GM23338 (cell line): Measurements from ENCODE around the gene RXFP4. TPM values are rescaled to one million over a fixed set of nuclear protein-coding genes. Genes with fewer than 3 reads are reported as not detected.

Experiments used
- ATAC-seq: fragments of 200-7000 bp; cut with Tn5 transposase; 3 replicates; pipeline ENCODE4 v1.9.1; 2020
- DNase-seq: peaks from one replicate; pipeline ENCODE4 v3.0.0-alpha.2; 2015; ENCODE audit warnings: low spot score
- H2AFZ ChIP-seq: fragments of 200-600 bp; sonication (generic); 2 replicates; pipeline ENCODE4 v1.8.0; 2016; ENCODE audit warnings: antibody characterized with exemption, mild to moderate bottlenecking, moderate library complexity
- H3F3A ChIP-seq: fragments of 200-600 bp; sonication (generic); replicated peaks from 2 replicates; pipeline ENCODE4 v1.8.0; 2017; ENCODE audit warnings: antibody characterized with exemption, mixed run types, low read depth
- H3K27ac ChIP-seq: fragments of 200-600 bp; sonication (generic); 2 replicates; pipeline ENCODE4 v1.6.1; 2016; ENCODE audit warnings: low read depth
- H3K27me3 ChIP-seq: fragments of 200-600 bp; sonication (generic); 2 replicates; pipeline ENCODE4 v1.8.0; 2016; ENCODE audit warnings: mild to moderate bottlenecking, mixed run types, moderate library complexity; ENCODE audit not compliant: insufficient read depth
- H3K36me3 ChIP-seq: fragments of 200-600 bp; sonication (generic); 2 replicates; pipeline ENCODE4 v1.8.0; 2016; ENCODE audit warnings: mild to moderate bottlenecking; ENCODE audit not compliant: insufficient read depth
- H3K4me1 ChIP-seq: fragments of 200-600 bp; sonication (generic); 2 replicates; pipeline ENCODE4 v1.8.0; 2016; ENCODE audit warnings: mild to moderate bottlenecking, moderate library complexity; ENCODE audit not compliant: insufficient read depth
- H3K4me2 ChIP-seq: fragments of 200-600 bp; sonication (generic); 2 replicates; pipeline ENCODE4 v1.7.1; 2017; ENCODE audit warnings: mixed run types
- H3K4me3 ChIP-seq: fragments of 200-600 bp; sonication (generic); 2 replicates; pipeline ENCODE4 v1.6.1; 2016; ENCODE audit warnings: mixed run types
- H3K79me2 ChIP-seq: fragments of 200-600 bp; sonication (generic); replicated peaks from 2 replicates; pipeline ENCODE4 v1.8.0; 2017; ENCODE audit warnings: mild to moderate bottlenecking; ENCODE audit not compliant: insufficient read depth
- H3K9me2 ChIP-seq: fragments of 200-600 bp; sonication (generic); 2 replicates; pipeline ENCODE4 v1.8.0; 2017; ENCODE audit not compliant: insufficient read depth
- H4K20me1 ChIP-seq: fragments of 200-600 bp; sonication (generic); replicated peaks from 2 replicates; pipeline ENCODE4 v1.8.0; 2017; ENCODE audit warnings: mild to moderate bottlenecking; ENCODE audit not compliant: insufficient read depth
- H3K27ac Mint-ChIP-seq: 2 replicates; pipeline ENCODE4 v1.8.0; 2020; ENCODE audit warnings: inconsistent platforms, mild to moderate bottlenecking, moderate library complexity, mixed read lengths
- H3K27me3 Mint-ChIP-seq: 3 replicates; pipeline ENCODE4 v1.8.0; 2022; ENCODE audit warnings: low read depth, mild to moderate bottlenecking, moderate library complexity, mixed read lengths, inconsistent platforms; ENCODE audit not compliant: insufficient read depth, poor library complexity
- H3K36me3 Mint-ChIP-seq: 3 replicates; pipeline ENCODE4 v1.8.0; 2021; ENCODE audit warnings: low read depth, mild to moderate bottlenecking, inconsistent platforms, moderate library complexity, mixed read lengths
- H3K4me1 Mint-ChIP-seq: 3 replicates; pipeline ENCODE4 v1.8.0; 2020; ENCODE audit warnings: mild to moderate bottlenecking, inconsistent platforms, mixed read lengths
- H3K4me3 Mint-ChIP-seq: 3 replicates; pipeline ENCODE4 v1.8.0; 2021; ENCODE audit warnings: moderate library complexity, mild to moderate bottlenecking, inconsistent platforms, mixed read lengths
- H3K9me3 Mint-ChIP-seq: 3 replicates; pipeline ENCODE4 v1.8.0; 2020; ENCODE audit warnings: moderate library complexity, mild to moderate bottlenecking, inconsistent platforms, mixed read lengths
- EZH2 ChIP-seq: fragments of 200-600 bp; sonication (generic); IDR thresholded peaks from one replicate; pipeline ENCODE4 v1.8.0; 2017; ENCODE audit warnings: antibody characterized with exemption, mild to moderate bottlenecking, low read depth; ENCODE audit not compliant: unreplicated experiment
- JUNB ChIP-seq: IDR thresholded peaks from one replicate; pipeline ENCODE4 v1.6.1; 2016; ENCODE audit warnings: antibody characterized with exemption; ENCODE audit not compliant: unreplicated experiment
- NANOG ChIP-seq: IDR thresholded peaks from 2 replicates; pipeline ENCODE4 v1.6.1; 2016; ENCODE audit warnings: antibody characterized with exemption, borderline replicate concordance
- POLR2AphosphoS5 ChIP-seq: IDR thresholded peaks from 2 replicates; pipeline ENCODE4 v1.6.1; 2016; ENCODE audit warnings: antibody characterized with exemption, low read depth
- STAT1 ChIP-seq: IDR thresholded peaks from one replicate; pipeline ENCODE4 v1.6.1; 2016; ENCODE audit warnings: antibody characterized with exemption; ENCODE audit not compliant: unreplicated experiment
- ZNF114 ChIP-seq: fragments of 250-450 bp; sonication (Bioruptor Pico); IDR thresholded peaks from 2 replicates; pipeline ENCODE4 v1.5.0; 2020; ENCODE audit warnings: mild to moderate bottlenecking, moderate library complexity
- ZNF331 ChIP-seq: fragments of 250-450 bp; sonication (Bioruptor Pico); IDR thresholded peaks from 2 replicates; pipeline ENCODE4 v1.5.0; 2020; ENCODE audit warnings: low read depth, mild to moderate bottlenecking, moderate library complexity
- ZNF462 ChIP-seq: fragments of 250-450 bp; sonication (Bioruptor Pico); IDR thresholded peaks from 2 replicates; pipeline ENCODE4 v1.5.0; 2020; ENCODE audit warnings: mild to moderate bottlenecking, moderate library complexity
- polyA plus RNA-seq: library from polyadenylated mRNA; unstranded; fragments of >200 nt; fragmentation: Nextera tagmentation; extraction: Ambion mirVana; gene quantifications from 2 replicates; pipeline ENCODE4 v1.2.1, GENCODE V29; 2016
- total RNA-seq: library from RNA; depleted of rRNA; stranded (reverse); fragments of >200 nt; shearing (Covaris generic); gene quantifications from 2 replicates; pipeline ENCODE4 v1.2.3, GENCODE V29; 2014
- TF ChIP-seq, protein P1 (sequence below): IDR thresholded peaks from one replicate; pipeline ENCODE4 v1.6.1; 2018; ENCODE audit warnings: antibody characterized with exemption; ENCODE audit not compliant: unreplicated experiment
- TF ChIP-seq, protein P2 (sequence below): IDR thresholded peaks from 2 replicates; pipeline ENCODE4 v1.6.1; 2016; ENCODE audit warnings: antibody characterized with exemption
- TF ChIP-seq, protein P3 (sequence below), 2 experiments: fragments of 200-600 bp in 1 of 2; sonication (generic) in 1 of 2; conservative IDR thresholded peaks; 2 replicates each; pipeline versions ENCODE4 v1.5.1 to v1.6.1; 2016 to 2017; ENCODE audit warnings: antibody characterized with exemption in 2 of 2, low read depth in 2 of 2, mild to moderate bottlenecking in 2 of 2, moderate library complexity in 1 of 2

RXFP4 gene
- total and polyA plus RNA-seq, 2 experiments from 2014 or later, result not detected

DNA sequence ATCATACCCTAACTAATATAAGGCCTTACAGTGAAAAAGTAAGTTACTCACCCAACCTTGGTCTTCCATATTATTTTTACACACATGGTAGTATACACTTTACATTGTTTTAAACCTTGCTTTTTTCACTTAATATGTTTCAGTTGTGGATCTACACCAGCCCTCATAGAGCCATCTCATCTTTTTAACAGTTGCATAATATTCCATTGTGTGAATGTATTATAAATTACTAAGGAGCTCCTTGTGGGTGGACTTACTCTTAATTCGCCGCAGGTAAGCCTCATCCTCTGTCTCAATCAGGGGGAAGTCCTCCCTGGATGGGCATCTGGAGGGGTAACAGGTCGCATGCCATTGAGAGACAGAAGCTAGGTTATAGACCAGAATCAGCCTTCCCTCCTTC lies 13.2 kb downstream of the RXFP4 start (continued):
- TF ChIP-seq, protein P1, sequence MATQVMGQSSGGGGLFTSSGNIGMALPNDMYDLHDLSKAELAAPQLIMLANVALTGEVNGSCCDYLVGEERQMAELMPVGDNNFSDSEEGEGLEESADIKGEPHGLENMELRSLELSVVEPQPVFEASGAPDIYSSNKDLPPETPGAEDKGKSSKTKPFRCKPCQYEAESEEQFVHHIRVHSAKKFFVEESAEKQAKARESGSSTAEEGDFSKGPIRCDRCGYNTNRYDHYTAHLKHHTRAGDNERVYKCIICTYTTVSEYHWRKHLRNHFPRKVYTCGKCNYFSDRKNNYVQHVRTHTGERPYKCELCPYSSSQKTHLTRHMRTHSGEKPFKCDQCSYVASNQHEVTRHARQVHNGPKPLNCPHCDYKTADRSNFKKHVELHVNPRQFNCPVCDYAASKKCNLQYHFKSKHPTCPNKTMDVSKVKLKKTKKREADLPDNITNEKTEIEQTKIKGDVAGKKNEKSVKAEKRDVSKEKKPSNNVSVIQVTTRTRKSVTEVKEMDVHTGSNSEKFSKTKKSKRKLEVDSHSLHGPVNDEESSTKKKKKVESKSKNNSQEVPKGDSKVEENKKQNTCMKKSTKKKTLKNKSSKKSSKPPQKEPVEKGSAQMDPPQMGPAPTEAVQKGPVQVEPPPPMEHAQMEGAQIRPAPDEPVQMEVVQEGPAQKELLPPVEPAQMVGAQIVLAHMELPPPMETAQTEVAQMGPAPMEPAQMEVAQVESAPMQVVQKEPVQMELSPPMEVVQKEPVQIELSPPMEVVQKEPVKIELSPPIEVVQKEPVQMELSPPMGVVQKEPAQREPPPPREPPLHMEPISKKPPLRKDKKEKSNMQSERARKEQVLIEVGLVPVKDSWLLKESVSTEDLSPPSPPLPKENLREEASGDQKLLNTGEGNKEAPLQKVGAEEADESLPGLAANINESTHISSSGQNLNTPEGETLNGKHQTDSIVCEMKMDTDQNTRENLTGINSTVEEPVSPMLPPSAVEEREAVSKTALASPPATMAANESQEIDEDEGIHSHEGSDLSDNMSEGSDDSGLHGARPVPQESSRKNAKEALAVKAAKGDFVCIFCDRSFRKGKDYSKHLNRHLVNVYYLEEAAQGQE, result no peak
- TF ChIP-seq POLR2AphosphoS5 (no peak), JUNB (no peak)

GRCh38 chr1:155957411-155957915 lies 16.0 kb downstream of the RXFP4 start:
- ATAC-seq (no peak), DNase-seq (no peak)
- Mint-ChIP-seq H3K36me3 (peaks cover 88% of the 10 kb centered on the region), H3K27me3 (peaks cover 4% of the 10 kb centered on the region), H3K4me3 (no peak overlapping the region), H3K9me3 (no peaks in the 10 kb centered on the region), H3K4me1 (no peaks in the 10 kb centered on the region), H3K27ac (no peak overlapping the region; the same call in 1 of the 2 replicates)
- no peaks in the 10 kb centered on the region for H3K9me2 ChIP-seq
- H3K27me3 ChIP-seq, result no peaks in the 10 kb centered on the region
- no peaks in the 10 kb centered on the region for H3K4me1 ChIP-seq
- peaks cover 51% of the 10 kb centered on the region for H3K36me3 ChIP-seq
- no peak overlapping the region for H3K4me3 ChIP-seq
- H4K20me1 ChIP-seq, result no peaks in the 10 kb centered on the region; the same call in none of the 2 replicates
- no peak overlapping the region for H2AFZ ChIP-seq
- H3K79me2 ChIP-seq, result no peaks in the 10 kb centered on the region
- peaks cover 16% of the 10 kb centered on the region; the same call in 1 of the 2 replicates for H3F3A ChIP-seq
- no peak overlapping the region for H3K27ac ChIP-seq
- H3K4me2 ChIP-seq, result no peak overlapping the region
- TF ChIP-seq NANOG (no peak), ZNF331 (CRISPR knock-in tag) (no peak), STAT1 (no peak), ZNF114 (no peak), EZH2 (no peak), ZNF462 (CRISPR knock-in tag) (no peak), POLR2AphosphoS5 (no peak)
- TF ChIP-seq, protein P2, sequence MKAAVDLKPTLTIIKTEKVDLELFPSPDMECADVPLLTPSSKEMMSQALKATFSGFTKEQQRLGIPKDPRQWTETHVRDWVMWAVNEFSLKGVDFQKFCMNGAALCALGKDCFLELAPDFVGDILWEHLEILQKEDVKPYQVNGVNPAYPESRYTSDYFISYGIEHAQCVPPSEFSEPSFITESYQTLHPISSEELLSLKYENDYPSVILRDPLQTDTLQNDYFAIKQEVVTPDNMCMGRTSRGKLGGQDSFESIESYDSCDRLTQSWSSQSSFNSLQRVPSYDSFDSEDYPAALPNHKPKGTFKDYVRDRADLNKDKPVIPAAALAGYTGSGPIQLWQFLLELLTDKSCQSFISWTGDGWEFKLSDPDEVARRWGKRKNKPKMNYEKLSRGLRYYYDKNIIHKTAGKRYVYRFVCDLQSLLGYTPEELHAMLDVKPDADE, result no peak
- TF ChIP-seq, protein P3, sequence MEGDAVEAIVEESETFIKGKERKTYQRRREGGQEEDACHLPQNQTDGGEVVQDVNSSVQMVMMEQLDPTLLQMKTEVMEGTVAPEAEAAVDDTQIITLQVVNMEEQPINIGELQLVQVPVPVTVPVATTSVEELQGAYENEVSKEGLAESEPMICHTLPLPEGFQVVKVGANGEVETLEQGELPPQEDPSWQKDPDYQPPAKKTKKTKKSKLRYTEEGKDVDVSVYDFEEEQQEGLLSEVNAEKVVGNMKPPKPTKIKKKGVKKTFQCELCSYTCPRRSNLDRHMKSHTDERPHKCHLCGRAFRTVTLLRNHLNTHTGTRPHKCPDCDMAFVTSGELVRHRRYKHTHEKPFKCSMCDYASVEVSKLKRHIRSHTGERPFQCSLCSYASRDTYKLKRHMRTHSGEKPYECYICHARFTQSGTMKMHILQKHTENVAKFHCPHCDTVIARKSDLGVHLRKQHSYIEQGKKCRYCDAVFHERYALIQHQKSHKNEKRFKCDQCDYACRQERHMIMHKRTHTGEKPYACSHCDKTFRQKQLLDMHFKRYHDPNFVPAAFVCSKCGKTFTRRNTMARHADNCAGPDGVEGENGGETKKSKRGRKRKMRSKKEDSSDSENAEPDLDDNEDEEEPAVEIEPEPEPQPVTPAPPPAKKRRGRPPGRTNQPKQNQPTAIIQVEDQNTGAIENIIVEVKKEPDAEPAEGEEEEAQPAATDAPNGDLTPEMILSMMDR (conservative IDR thresholded peaks at IDR 0.05; ENCODE audit: low read depth in 2 of 2), result no peak
